Keratinocyte (primary cell): ENCODE measurements around the gene FAR1. TPM values are rescaled to one million over a fixed set of nuclear protein-coding genes. Genes with fewer than 3 reads are reported as not detected.

Experiments
- DNase-seq: peaks from one replicate; pipeline ENCODE4 v3.0.0-alpha.2; 2011; ENCODE audit warnings: low read depth, missing footprints, low spot score
- FAIRE-seq: peaks from 2 replicates; lab custom pipeline; 2011; peaks lifted over from hg19 to GRCh38; lab: Jason Lieb, UNC
- H2AFZ ChIP-seq: 2 replicates; pipeline ENCODE4 v1.6.0; 2012; ENCODE audit warnings: low read length, control low read depth, inconsistent platforms; ENCODE audit not compliant: control insufficient read depth
- H3K27ac ChIP-seq: 2 replicates; pipeline ENCODE4 v1.5.1; 2011; ENCODE audit warnings: low read length; ENCODE audit not compliant: control insufficient read depth, insufficient read depth
- H3K27me3 ChIP-seq: 3 replicates; pipeline ENCODE4 v1.6.0; 2011; ENCODE audit warnings: low read length; ENCODE audit not compliant: control insufficient read depth, insufficient read depth; ENCODE audit errors: extremely low read depth
- H3K36me3 ChIP-seq, 2 experiments: 2 replicates in 1 of 2; 3 replicates in 1 of 2; pipeline ENCODE4 v1.5.1; 2011; ENCODE audit warnings: low read length in 2 of 2, mild to moderate bottlenecking in 1 of 2; ENCODE audit not compliant: control insufficient read depth in 2 of 2, insufficient read depth in 2 of 2; ENCODE audit errors: extremely low read depth in 1 of 2
- H3K4me1 ChIP-seq: 3 replicates; pipeline ENCODE4 v1.5.1; 2011; ENCODE audit warnings: low read length; ENCODE audit not compliant: control insufficient read depth, insufficient read depth; ENCODE audit errors: extremely low read depth
- H3K4me2 ChIP-seq: 3 replicates; pipeline ENCODE4 v1.6.0; 2011; ENCODE audit warnings: low read depth, low read length; ENCODE audit not compliant: control insufficient read depth, insufficient read depth; ENCODE audit errors: extremely low read depth
- H3K4me3 ChIP-seq, 3 experiments: fragments of 200-600 bp in 1 of 3; sonication (generic) in 1 of 3; 2 replicates in 2 of 3; 3 replicates in 1 of 3; pipeline ENCODE4 v1.5.1; 2011 to 2016; ENCODE audit warnings: low read length in 3 of 3, mild to moderate bottlenecking in 3 of 3, control low read depth in 2 of 3, inconsistent platforms in 1 of 3, low read depth in 1 of 3, mixed read lengths in 1 of 3, mixed run types in 1 of 3, moderate library complexity in 1 of 3; ENCODE audit not compliant: control insufficient read depth in 2 of 3, insufficient read depth in 2 of 3; ENCODE audit errors: extremely low read depth in 1 of 3
- H3K79me2 ChIP-seq: 2 replicates; pipeline ENCODE4 v1.6.0; 2012; ENCODE audit warnings: low read length; ENCODE audit not compliant: control insufficient read depth, insufficient read depth
- H3K9ac ChIP-seq: 3 replicates; pipeline ENCODE4 v1.6.0; 2011; ENCODE audit warnings: low read length; ENCODE audit not compliant: control insufficient read depth, insufficient read depth; ENCODE audit errors: extremely low read depth
- H3K9me1 ChIP-seq: 3 replicates; pipeline ENCODE4 v1.6.0; 2011; ENCODE audit warnings: low read length; ENCODE audit not compliant: control insufficient read depth, insufficient read depth; ENCODE audit errors: extremely low read depth
- H3K9me3 ChIP-seq: 2 replicates; pipeline ENCODE4 v1.5.1; 2012; ENCODE audit warnings: low read depth, low read length; ENCODE audit not compliant: control insufficient read depth
- H4K20me1 ChIP-seq: 3 replicates; pipeline ENCODE4 v1.6.0; 2011; ENCODE audit warnings: low read length; ENCODE audit not compliant: control insufficient read depth, insufficient read depth; ENCODE audit errors: extremely low read depth
- EZH2 ChIP-seq: IDR thresholded peaks from one replicate; pipeline ENCODE4 v1.6.1; 2012; ENCODE audit warnings: inconsistent platforms, mild to moderate bottlenecking, low read length, moderate library complexity
- dilution Hi-C: fragments of 300-500 bp; cut with MboI; formaldehyde crosslinking; loops from one replicate; pipeline ENCODE4 v1.7.0; 2020; ENCODE audit warnings: low sequenced_read_pairs; ENCODE audit not compliant: extremely low pct_ligation_motif_present
- polyA plus RNA-seq, 5 experiments: library from polyadenylated mRNA; depleted of rRNA in 3 of 5; stranded (reverse) in 3 of 5; stranded (forward) in 1 of 5; unstranded in 1 of 5; fragments of >200 nt; gene quantifications; 1 replicate in 1 of 5; 2 replicates in 3 of 5; 3 replicates in 1 of 5; pipeline versions ENCODE4 v1.2.1 to v1.2.3, GENCODE V29; 2011 to 2012; ENCODE audit warnings: missing spikeins in 2 of 5, low read depth in 1 of 5, low replicate concordance in 1 of 5
- TF ChIP-seq, protein P1 (sequence below), 3 experiments: IDR thresholded peaks in 1 of 3; conservative IDR thresholded peaks in 1 of 3; optimal IDR thresholded peaks in 1 of 3; 2 replicates in 2 of 3; 3 replicates in 1 of 3; pipeline versions ENCODE3 to v1.5.1; 2011; ENCODE audit warnings: low read length in 3 of 3, mild to moderate bottlenecking in 3 of 3, moderate library complexity in 2 of 3, control low read depth in 1 of 3, inconsistent platforms in 1 of 3; ENCODE audit not compliant: insufficient read depth in 2 of 3; ENCODE audit errors: extremely low read depth in 1 of 3

Gene FAR1
- polyA plus RNA-seq, 1 donor (not counting 4 experiments of a cell fraction or from before 2014, with no cell fraction given), result 140 TPM

DNA sequence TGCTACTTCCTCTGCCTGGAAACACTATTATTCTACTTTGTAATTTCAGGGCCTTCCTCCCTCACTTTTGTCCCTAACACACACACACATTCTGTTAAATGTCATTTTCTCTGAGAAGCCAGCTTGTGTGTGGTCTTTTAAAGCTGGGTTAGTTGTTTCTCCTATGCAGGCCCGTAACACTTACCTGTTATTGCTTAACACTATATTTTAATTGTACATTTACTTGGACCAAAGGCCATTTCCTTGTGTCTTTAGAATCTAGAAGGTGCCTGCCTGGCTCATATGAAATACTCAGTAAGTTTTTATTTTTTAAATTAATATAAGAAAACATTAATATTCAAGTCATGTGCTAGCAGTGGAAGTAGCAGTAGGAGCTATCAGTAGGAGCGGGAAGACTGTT is 30.6 kb downstream of the FAR1 start:
- FAIRE-seq, result no peak
- no peak overlapping the region for H2AFZ ChIP-seq

DNA sequence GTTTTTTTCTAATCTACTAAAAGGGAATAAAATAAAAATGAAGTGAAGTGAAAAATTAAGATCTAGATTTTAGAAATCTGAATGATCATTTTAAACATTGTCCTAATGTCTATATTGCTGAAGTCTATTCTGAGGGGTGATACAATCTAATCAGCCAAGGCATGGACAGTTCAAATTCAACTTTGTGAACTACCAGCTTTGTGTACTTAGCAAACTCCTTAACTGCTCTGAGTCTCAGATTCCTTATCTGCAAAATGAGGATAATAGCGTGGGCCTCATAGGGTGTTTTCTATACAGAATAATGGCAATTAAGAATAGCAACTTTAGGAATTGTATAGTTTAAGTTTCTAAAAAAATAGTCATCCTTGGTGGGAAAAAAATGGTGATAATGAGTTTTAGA is 31.4 kb downstream of the FAR1 start:
- dilution Hi-C loops, result no loop called here
- Histone ChIP-seq H3K27me3 (no peaks in the 10 kb centered on the region), H2AFZ (no peak overlapping the region), H3K9me1 (peaks cover 2% of the 10 kb centered on the region), H3K9ac (no peak overlapping the region), H4K20me1 (no peaks in the 10 kb centered on the region), H3K27ac (no peak overlapping the region), H3K4me2 (no peak overlapping the region), H3K36me3 (peaks cover 10 to 18% of the 10 kb centered on the region in 2 experiments), H3K9me3 (no peaks in the 10 kb centered on the region), H3K4me3 (no peak overlapping the region), H3K79me2 (peaks cover 21% of the 10 kb centered on the region), H3K4me1 (no peaks in the 10 kb centered on the region)
- TF ChIP-seq, protein P1, sequence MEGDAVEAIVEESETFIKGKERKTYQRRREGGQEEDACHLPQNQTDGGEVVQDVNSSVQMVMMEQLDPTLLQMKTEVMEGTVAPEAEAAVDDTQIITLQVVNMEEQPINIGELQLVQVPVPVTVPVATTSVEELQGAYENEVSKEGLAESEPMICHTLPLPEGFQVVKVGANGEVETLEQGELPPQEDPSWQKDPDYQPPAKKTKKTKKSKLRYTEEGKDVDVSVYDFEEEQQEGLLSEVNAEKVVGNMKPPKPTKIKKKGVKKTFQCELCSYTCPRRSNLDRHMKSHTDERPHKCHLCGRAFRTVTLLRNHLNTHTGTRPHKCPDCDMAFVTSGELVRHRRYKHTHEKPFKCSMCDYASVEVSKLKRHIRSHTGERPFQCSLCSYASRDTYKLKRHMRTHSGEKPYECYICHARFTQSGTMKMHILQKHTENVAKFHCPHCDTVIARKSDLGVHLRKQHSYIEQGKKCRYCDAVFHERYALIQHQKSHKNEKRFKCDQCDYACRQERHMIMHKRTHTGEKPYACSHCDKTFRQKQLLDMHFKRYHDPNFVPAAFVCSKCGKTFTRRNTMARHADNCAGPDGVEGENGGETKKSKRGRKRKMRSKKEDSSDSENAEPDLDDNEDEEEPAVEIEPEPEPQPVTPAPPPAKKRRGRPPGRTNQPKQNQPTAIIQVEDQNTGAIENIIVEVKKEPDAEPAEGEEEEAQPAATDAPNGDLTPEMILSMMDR (optimal IDR thresholded peaks at IDR 0.05 in 1 of 3, IDR thresholded peaks at IDR 0.05 in 1 of 3, conservative IDR thresholded peaks at IDR 0.05 in 1 of 3; ENCODE audit: extremely low read depth in 1 of 3, insufficient read depth in 2 of 3, low read length in 3 of 3), result no peak
- TF ChIP-seq EZH2, result no peak
- FAIRE-seq (no peak), DNase-seq (no peak)

More for the DNA sequence above, 30.6 kb downstream of the FAR1 start:
- peaks cover 29% of the 10 kb centered on the region for H3K79me2 ChIP-seq
- peaks cover 2% of the 10 kb centered on the region for H4K20me1 ChIP-seq
- no peaks in the 10 kb centered on the region for H3K4me1 ChIP-seq
- DNase-seq, result no peak
- H3K27ac ChIP-seq, result no peak overlapping the region
- H3K9me1 ChIP-seq, result peaks cover 2% of the 10 kb centered on the region
- H3K27me3 ChIP-seq, result no peaks in the 10 kb centered on the region
- no peak overlapping the region for H3K9ac ChIP-seq
- H3K9me3 ChIP-seq, result no peaks in the 10 kb centered on the region
- TF ChIP-seq, protein P1 (optimal IDR thresholded peaks at IDR 0.05 in 1 of 3, IDR thresholded peaks at IDR 0.05 in 1 of 3, conservative IDR thresholded peaks at IDR 0.05 in 1 of 3; ENCODE audit: extremely low read depth in 1 of 3, insufficient read depth in 2 of 3, low read length in 3 of 3), result no peak
- no peak for TF ChIP-seq EZH2
- H3K4me3 ChIP-seq, result no peak overlapping the region
- dilution Hi-C loops, result no loop called here
- peaks cover 11 to 18% of the 10 kb centered on the region in 2 experiments for H3K36me3 ChIP-seq
- no peak overlapping the region for H3K4me2 ChIP-seq
